ENCODE data around the gene DOK6.

DNA sequence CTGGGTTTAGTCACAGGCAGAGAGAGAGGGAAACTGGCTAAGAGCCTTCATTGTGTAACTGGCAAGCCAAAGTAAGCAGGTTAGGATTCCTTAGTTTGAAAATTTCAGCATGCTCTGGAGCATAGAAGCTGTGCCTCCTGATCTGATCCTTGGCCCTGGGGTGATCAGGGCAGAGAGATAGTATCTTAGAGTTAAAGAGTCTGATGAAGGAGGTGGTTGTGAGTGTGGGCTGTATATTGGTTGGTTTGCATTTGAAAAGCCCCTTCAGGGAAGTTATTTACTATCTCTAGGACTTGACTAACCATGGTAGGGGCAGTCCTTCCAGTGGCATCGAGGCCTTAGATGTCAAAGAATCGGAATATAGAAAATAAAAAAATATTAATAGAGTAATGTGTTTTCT is 316.9 kb downstream of the DOK6 start:
- TF ChIP-seq POLR2A (IDR thresholded peaks at IDR 0.05; ENCODE audit: low read length) (no peak), GATA1 (IDR thresholded peaks at IDR 0.05; ENCODE audit: low read depth, low read length) (no peak)

All from erythroblast (primary cell).